SH-SY5Y (cell line): Measurements from ENCODE around the gene SGF29.

ENCODE experiments used
- GATA2 ChIP-seq: IDR thresholded peaks from 2 replicates; pipeline ENCODE4 v1.6.1; 2011; ENCODE audit warnings: mild to moderate bottlenecking, low read depth, low read length
- GATA3 ChIP-seq: IDR thresholded peaks from 2 replicates; pipeline ENCODE4 v1.6.1; 2011; ENCODE audit warnings: low read depth, mild to moderate bottlenecking, low read length, moderate library complexity

SGF29 gene

GRCh38 chr16:28527985-28528384 lies 25.7 kb upstream of the SGF29 start:
- no peak for TF ChIP-seq GATA2
- no peak for TF ChIP-seq GATA3

GRCh38 chr16:28528463-28528867 lies 25.3 kb upstream of the SGF29 start:
- TF ChIP-seq GATA3 = no peak

GRCh38 chr16:28529124-28529523 lies 24.6 kb upstream of the SGF29 start:
- TF ChIP-seq GATA3 (no peak), GATA2 (no peak)

- TF ChIP-seq GATA3 = no peak
- TF ChIP-seq GATA2 = no peak
Observed at GRCh38 chr16:28531777-28532744, 21.7 kb upstream of the SGF29 start.

GRCh38 chr16:28532940-28533647 lies 20.6 kb upstream of the SGF29 start:
- TF ChIP-seq GATA2 = no peak
- no peak for TF ChIP-seq GATA3

- TF ChIP-seq GATA3 = no peak
- no peak for TF ChIP-seq GATA2
Observed at GRCh38 chr16:28534542-28535373, 19.0 kb upstream of the SGF29 start.

- no peak for TF ChIP-seq GATA2
- no peak for TF ChIP-seq GATA3
Observed at GRCh38 chr16:28537076-28537475, 16.6 kb upstream of the SGF29 start.

GRCh38 chr16:28537964-28538732 lies 15.6 kb upstream of the SGF29 start:
- TF ChIP-seq GATA3 (no peak), GATA2 (no peak)

- TF ChIP-seq GATA3 (no peak), GATA2 (no peak)
Observed at GRCh38 chr16:28538733-28539596, 14.8 kb upstream of the SGF29 start, which contains the start of gene NUPR1. TSS of gene NUPR1 (minus strand) at chr16:28538974. CDS start at chr16:28538907, 67 bp downstream.

- TF ChIP-seq GATA3 = no peak
- no peak for TF ChIP-seq GATA2
Observed at GRCh38 chr16:28540346-28540745, 13.4 kb upstream of the SGF29 start.

- TF ChIP-seq GATA2 = no peak
- no peak for TF ChIP-seq GATA3
Observed at GRCh38 chr16:28542646-28543045, 11.1 kb upstream of the SGF29 start.

- TF ChIP-seq GATA3 = no peak
- TF ChIP-seq GATA2 = no peak
Observed at GRCh38 chr16:28543072-28543471, 10.6 kb upstream of the SGF29 start.

- TF ChIP-seq GATA3 = no peak
- no peak for TF ChIP-seq GATA2
Observed at GRCh38 chr16:28544998-28545397, 8.7 kb upstream of the SGF29 start.

GRCh38 chr16:28546626-28547025 lies 7.1 kb upstream of the SGF29 start:
- no peak for TF ChIP-seq GATA3
